Left colon (tissue), 2 donors: ENCODE results near the gene ECM1. TPM values are rescaled to one million over a fixed set of nuclear protein-coding genes. Genes with fewer than 3 reads are reported as not detected.

ENCODE experiments used
- ATAC-seq: fragments of 200-7000 bp; cut with Tn5 transposase; one replicate; pipeline ENCODE4 v1.9.1; 2020; ENCODE audit warnings: mild to moderate bottlenecking, moderate library complexity
- DNase-seq, 2 donors: peaks; one replicate each; pipeline ENCODE4 v3.0.0-alpha.2; 2020
- intact Hi-C, 2 donors: fragments of 100-400 bp; cut with DNase I in 1 of 2; cut with micrococcal nuclease in 1 of 2; formaldehyde crosslinking; loops; one replicate each; pipeline versions ENCODE4 v1.11.2 to v1.14.0; 2022; cut with DNase I, micrococcal nuclease
- total RNA-seq, 2 donors: library from RNA; stranded (reverse); fragmentation: NEBNext Ultra II Directional; extraction: Animal tissue kit (Norgen Biotek cat#: 25700); gene quantifications; one replicate each; pipeline ENCODE4 v1.2.1, GENCODE V29; 2021
- donor health status: DM: no; HTN: no; CAD: no.
- donor health status: DM: yes; HTN: yes; CAD: no.

Gene ECM1
- total RNA-seq, 2 donors from 2014 or later, result 6.3 to 9.1 TPM

DNA sequence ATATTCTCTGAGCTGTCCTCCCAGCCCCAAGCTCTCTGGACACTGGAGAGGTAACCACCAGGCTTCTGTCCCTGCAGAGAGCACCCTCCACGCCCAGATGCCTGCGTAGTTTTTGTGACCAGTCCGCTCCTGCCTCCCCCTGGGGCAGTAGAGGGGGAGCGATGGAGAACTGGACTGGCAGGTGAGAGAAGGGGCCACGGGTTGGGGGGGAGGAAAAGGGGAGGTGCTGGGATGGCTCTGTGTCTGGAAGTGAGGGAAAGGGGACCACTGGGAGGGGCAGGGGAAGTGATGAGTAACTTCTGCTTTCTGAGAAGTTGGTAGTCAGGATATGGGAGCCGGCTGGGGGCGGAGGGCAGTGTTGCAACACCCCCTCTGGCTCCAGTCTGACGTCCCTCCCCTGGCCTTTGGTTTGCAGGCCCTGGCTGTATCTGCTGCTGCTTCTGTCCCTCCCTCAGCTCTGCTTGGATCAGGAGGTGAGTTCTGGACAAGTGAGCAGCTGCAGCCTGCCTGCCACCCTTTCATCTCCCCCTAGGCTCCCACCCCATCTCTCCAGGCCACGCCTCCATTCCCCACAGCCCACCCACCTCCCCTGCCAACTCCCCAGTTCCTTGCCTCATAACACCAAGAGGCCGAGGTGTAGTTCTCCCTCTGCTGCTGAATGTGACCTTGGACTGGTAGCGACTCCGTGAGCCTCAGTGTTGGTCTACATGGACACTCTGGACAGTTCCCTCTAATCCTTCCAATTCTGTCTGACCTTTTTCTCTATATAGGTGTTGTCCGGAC lies 44.4 kb downstream of the ECM1 start:
- peak in 1 of 2 donors; percentile 80 for DNase-seq
- intact Hi-C loops, result loop anchor here in 1 of 2 donors (10.0 kb wide), 1 partner anchor 72 kb away; the partner anchor contains the start of gene ENSA
- peak; percentile 15 for ATAC-seq

- DNase-seq (no peak), ATAC-seq (no peak)
- intact Hi-C loops, result loop anchor here in 1 of 2 donors (10.0 kb wide), 1 partner anchor 72 kb away; the partner anchor contains the start of gene ENSA
Observed at GRCh38 chr1:150552911-150553289, 45.0 kb downstream of the ECM1 start.

DNA sequence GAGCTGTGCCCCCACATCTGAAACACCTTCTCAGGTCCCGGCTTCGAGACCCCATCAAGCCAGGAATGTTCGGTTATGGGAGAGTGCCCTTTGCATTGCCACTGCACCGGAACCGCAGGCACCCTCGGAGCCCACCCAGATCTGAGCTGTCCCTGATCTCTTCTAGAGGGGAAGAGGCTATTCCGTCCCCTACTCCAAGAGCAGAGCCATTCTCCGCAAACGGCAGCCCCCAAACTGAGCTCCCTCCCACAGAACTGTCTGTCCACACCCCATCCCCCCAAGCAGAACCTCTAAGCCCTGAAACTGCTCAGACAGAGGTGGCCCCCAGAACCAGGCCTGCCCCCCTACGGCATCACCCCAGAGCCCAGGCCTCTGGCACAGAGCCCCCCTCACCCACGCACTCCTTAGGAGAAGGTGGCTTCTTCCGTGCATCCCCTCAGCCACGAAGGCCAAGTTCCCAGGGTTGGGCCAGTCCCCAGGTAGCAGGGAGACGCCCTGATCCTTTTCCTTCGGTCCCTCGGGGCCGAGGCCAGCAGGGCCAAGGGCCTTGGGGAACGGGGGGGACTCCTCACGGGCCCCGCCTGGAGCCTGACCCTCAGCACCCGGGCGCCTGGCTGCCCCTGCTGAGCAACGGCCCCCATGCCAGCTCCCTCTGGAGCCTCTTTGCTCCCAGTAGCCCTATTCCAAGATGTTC lies 45.6 kb downstream of the ECM1 start:
- intact Hi-C loops, result loop anchor here in 1 of 2 donors (10.0 kb wide), 1 partner anchor 71 kb away; the partner anchor contains the start of gene ENSA
- DNase-seq, result no peak
- ATAC-seq, result no peak

- no peak for DNase-seq
- no peak for ATAC-seq
- intact Hi-C loops, result loop anchor here in 1 of 2 donors (10.0 kb wide), 1 partner anchor 71 kb away; the partner anchor contains the start of gene ENSA
Observed at GRCh38 chr1:150554086-150554452, 46.2 kb downstream of the ECM1 start.

GRCh38 chr1:150555198-150555970 lies 47.5 kb downstream of the ECM1 start:
- DNase-seq (peak in 1 of 2 donors; percentile 8), ATAC-seq (no peak)
- intact Hi-C loops, result loop anchor here in 1 of 2 donors (10.0 kb wide), 1 partner anchor 69 kb away; the partner anchor contains the start of gene ENSA

GRCh38 chr1:150555971-150556865 lies 48.3 kb downstream of the ECM1 start:
- ATAC-seq, result no peak
- intact Hi-C loops, result loop anchor here in 1 of 2 donors (10.0 kb wide), 1 partner anchor 69 kb away; the partner anchor contains the start of gene ENSA
- no peak for DNase-seq

- ATAC-seq (no peak), DNase-seq (peak; percentile 10 to 24)
- intact Hi-C loops, result loop anchor here in 1 of 2 donors (10.0 kb wide), 1 partner anchor 68 kb away; the partner anchor contains the start of gene ENSA
Observed at GRCh38 chr1:150557065-150557600, 49.2 kb downstream of the ECM1 start.

GRCh38 chr1:150557813-150558212 lies 49.9 kb downstream of the ECM1 start:
- no peak for DNase-seq

DNA sequence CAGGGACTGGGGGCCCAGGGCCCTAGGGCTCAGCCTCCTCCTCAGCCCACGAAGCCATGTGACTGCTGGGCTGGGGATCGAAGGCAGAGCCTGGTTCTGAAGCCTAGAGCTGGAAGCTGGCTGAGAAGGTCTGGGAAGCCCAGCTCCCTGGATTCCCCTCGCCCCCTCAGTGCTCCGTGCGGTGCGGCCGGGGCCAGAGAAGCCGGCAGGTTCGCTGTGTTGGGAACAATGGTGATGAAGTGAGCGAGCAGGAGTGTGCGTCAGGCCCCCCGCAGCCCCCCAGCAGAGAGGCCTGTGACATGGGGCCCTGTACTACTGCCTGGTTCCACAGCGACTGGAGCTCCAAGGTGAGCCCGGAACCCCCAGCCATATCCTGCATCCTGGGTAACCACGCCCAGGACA lies 50.4 kb downstream of the ECM1 start:
- intact Hi-C loops, result loop anchor here in 1 of 2 donors (10.0 kb wide), 1 partner anchor 66 kb away; the partner anchor contains the start of gene ENSA
- ATAC-seq, result no peak
- no peak for DNase-seq

More at GRCh38 chr1:150557813-150558212, 49.9 kb downstream of the ECM1 start:
- intact Hi-C loops, result loop anchor here in 1 of 2 donors (10.0 kb wide), 1 partner anchor 67 kb away; the partner anchor contains the start of gene ENSA
- ATAC-seq, result no peak

DNA sequence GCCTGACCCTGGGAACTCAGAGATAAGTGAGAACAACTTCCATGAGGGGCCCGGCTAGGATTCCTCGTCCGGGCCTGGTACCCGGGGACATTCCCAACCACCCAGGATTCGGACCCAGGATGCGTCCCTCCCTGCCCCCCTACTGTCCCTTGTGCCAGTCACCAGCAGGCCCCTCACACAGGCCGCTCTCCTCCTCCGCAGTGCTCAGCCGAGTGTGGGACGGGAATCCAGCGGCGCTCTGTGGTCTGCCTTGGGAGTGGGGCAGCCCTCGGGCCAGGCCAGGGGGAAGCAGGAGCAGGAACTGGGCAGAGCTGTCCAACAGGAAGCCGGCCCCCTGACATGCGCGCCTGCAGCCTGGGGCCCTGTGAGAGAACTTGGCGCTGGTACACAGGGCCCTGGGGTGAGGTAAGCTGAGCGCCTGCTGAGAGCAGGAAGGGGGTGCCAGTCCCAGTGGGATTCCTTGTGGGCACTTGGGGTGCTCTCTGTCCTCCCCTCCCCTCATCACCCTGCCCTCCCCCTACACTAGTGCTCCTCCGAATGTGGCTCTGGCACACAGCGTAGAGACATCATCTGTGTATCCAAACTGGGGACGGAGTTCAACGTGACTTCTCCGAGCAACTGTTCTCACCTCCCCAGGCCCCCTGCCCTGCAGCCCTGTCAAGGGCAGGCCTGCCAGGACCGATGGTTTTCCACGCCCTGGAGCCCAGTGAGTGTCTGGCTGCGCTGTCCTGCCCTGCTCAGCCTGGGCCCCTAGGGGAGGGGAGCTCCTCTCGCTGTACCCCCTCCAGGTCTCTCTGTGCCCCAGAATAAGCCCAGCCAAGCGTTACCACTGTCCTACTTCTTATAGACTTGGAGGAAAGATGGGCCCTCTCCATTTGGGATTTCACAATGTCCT lies 51.1 kb downstream of the ECM1 start:
- intact Hi-C loops, result loop anchor here in 1 of 2 donors (10.0 kb wide), 1 partner anchor 66 kb away; the partner anchor contains the start of gene ENSA
- DNase-seq, result peak in 1 of 2 donors; percentile 42
- ATAC-seq, result no peak

- ATAC-seq, result no peak
- intact Hi-C loops, result loop anchor here (5.0 to 10.0 kb wide), 2 partner anchors 63 to 65 kb away; partner anchors contain the start of gene ENSA (in 1 of the 2)
- DNase-seq, result no peak
Observed at GRCh38 chr1:150559656-150560010, 51.7 kb downstream of the ECM1 start.

- intact Hi-C loops, result loop anchor here in 1 of 2 donors (5.0 kb wide), 1 partner anchor 62 kb away; no protein-coding TSS in a partner anchor
- DNase-seq, result peak; percentile 81 to 84
- ATAC-seq, result peak; percentile 23
Observed at GRCh38 chr1:150560011-150560438, 52.1 kb downstream of the ECM1 start.

- intact Hi-C loops, result loop anchor here in 1 of 2 donors (5.0 kb wide), 1 partner anchor 62 kb away; no protein-coding TSS in a partner anchor
- ATAC-seq, result peak; percentile 59
- DNase-seq, result peak; percentile 90 to 93
Observed at GRCh38 chr1:150560576-150561253, 52.8 kb downstream of the ECM1 start.

- intact Hi-C loops, result loop anchor here in 1 of 2 donors (5.0 kb wide), 1 partner anchor 61 kb away; no protein-coding TSS in a partner anchor
- ATAC-seq (peak; percentile 80), DNase-seq (peak; percentile 93 to 97)
Observed at GRCh38 chr1:150561254-150561973, 53.5 kb downstream of the ECM1 start.

DNA sequence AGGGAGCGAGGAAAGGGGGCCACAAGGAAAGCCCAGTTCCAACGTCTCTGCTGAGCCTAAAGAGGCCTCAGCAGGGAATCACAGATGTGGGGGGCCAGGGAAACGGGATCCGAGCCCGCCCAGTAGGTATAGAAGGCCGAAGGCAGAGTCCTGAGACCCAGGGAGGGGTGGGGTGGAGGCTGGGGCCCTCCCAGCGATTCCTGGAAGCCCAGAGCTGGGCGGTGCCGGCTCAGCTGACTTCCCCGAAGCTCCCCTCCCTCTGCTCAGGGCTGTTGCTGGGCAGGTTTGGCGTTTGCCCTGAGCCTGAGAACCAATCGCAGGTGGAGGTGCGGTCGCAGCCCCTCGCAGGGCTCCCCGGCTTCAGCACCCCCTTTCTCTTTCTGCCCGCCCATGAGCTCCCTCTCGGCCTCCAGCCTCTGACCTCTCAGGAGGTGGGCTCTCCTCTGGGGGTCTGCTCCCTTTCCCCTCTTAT lies 54.1 kb downstream of the ECM1 start:
- peak; percentile 94 to 97 for DNase-seq
- peak; percentile 78 for ATAC-seq
- intact Hi-C loops, result loop anchor here in 1 of 2 donors (5.0 kb wide), 1 partner anchor 60 kb away; no protein-coding TSS in a partner anchor
